Subcutaneous adipose tissue (tissue), 4 donors: ENCODE measurements around the gene CAMK1. TPM values are rescaled to one million over a fixed set of nuclear protein-coding genes. Genes with fewer than 3 reads are reported as not detected.

Experiments
- total RNA-seq, 4 donors: library from RNA; depleted of rRNA; stranded (reverse); fragments of >200 nt; gene quantifications; one replicate each; pipeline ENCODE4 v1.1.0, GENCODE V29; 2016
- TF ChIP-seq, protein P1 (sequence below): fragments of 450-650 bp; IDR thresholded peaks from one replicate; pipeline ENCODE4 v1.5.1; 2016; ENCODE audit warnings: low read depth, mild to moderate bottlenecking, control low read depth, antibody characterized with exemption, moderate library complexity

The CAMK1 gene
- total RNA-seq, 4 donors from 2014 or later: 57.0 to 122 (median 66.6) TPM

DNA sequence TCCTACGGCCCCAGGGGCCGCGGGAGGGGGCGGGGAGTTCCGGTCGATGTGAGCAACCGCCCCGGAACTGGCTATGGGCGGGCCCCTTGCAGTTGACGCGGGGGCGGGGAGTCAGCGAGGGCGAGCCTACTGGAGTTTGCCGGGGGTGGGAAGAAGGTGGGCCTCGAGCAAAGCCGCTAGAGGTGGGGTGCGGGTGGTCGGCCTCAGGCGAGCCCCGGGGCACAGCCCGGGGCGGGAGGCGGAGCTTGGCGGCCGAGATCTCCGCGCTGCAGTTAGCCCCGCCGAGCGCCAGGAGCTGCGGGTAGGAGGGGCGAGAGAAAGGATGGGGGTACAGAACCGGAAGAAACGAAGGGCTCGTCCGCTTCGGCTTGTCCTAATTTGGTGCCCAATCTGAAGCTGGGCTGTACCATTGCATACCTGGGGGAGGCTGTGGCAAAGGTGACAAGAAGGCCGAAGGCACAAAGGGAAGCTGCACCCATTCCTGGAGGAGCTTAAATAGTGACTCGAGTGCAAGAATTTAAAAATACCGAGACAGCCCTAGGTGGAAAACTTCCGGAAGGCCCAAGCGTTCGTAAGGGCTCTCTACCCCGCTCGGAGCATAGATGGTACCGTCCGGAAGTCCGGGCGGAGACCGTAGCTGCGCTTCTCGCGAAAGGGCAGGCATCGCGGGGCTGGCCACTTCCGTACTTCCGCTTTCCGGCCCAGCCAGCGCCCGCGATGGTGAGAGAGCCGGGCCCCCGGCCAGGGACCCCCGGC is 22.8 kb upstream of the CAMK1 start, which contains the start of the genes ARPC4 and TADA3:
TSS of gene ARPC4 (plus strand) at position 678 of the 756 bp plus-strand sequence. CDS start at position 718, 40 bp downstream.
TSS of gene TADA3 (minus strand) at position 69 of the 756 bp plus-strand sequence. CDS start 1,007 bp downstream, outside the sequence.
- TF ChIP-seq, protein P1, sequence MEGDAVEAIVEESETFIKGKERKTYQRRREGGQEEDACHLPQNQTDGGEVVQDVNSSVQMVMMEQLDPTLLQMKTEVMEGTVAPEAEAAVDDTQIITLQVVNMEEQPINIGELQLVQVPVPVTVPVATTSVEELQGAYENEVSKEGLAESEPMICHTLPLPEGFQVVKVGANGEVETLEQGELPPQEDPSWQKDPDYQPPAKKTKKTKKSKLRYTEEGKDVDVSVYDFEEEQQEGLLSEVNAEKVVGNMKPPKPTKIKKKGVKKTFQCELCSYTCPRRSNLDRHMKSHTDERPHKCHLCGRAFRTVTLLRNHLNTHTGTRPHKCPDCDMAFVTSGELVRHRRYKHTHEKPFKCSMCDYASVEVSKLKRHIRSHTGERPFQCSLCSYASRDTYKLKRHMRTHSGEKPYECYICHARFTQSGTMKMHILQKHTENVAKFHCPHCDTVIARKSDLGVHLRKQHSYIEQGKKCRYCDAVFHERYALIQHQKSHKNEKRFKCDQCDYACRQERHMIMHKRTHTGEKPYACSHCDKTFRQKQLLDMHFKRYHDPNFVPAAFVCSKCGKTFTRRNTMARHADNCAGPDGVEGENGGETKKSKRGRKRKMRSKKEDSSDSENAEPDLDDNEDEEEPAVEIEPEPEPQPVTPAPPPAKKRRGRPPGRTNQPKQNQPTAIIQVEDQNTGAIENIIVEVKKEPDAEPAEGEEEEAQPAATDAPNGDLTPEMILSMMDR: no peak

DNA sequence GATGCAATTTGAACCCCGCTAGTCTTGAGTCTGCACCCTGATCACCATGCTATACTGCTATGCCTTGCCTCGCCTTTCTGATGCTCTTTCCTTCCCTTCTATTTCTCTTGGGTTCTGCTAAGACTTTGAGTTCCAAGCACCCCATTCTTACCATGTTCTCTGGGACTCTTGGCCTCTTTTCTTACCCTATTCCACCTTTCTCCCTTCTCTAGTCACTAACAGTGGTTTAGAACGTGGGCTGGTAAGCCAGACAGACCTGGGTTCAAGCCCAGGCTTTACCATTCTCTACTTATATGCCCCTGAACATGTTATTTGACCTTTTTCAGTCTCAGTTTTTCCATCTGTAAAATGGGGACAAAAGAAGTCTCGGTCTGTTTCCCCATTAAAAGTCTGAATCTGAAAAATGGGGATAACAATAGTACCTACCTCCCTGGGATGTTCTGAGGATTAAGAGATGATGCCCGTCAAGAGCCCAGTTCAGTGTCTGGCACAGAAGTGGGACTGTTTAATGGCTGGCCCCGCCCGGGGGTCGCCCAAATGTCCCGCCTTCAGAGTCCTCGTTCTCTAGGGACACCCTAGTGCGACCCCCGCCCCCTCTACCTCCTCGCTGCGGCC is 22.1 kb upstream of the CAMK1 start:
- TF ChIP-seq, protein P1: no peak

DNA sequence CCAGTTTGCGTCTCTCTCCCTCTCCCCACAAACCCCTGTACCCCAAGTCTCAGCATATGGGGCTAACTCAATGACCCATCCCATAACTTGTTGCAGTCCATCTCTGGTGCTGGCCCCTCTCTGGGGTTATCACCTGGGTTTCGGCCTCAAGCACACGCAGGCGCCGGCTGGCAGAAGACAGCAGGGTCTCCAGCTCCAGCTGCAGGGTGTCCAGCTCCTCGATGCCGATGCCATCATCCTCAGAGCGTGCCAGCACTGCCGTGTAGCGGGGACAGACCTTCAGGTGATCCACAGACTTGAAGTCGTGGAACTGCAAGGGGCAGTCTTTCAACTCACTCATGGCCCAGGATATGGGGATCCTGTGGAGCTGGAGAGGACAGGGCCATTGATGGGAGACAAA is 21.4 kb upstream of the CAMK1 start:
- TF ChIP-seq, protein P1: no peak

DNA sequence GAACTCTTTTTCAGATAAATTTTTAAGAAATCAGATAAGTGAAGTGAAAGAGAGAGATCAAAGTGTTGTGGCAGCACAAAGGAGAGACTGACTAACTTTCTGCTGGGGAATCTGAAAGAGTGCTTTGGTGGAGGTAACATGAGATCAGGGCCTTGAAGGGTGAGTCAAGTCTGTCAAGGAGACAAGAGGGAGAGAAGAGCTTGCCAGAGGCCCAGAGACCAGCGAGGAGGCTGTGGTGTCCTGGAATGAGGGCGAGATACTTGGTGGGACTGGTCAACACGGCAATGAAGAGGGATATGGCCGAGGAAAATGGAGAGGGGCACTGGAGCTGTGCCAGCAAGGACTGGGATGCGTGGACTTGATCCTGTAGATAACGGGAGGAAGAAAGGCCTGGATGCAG is 18.0 kb upstream of the CAMK1 start:
- TF ChIP-seq, protein P1: no peak

DNA sequence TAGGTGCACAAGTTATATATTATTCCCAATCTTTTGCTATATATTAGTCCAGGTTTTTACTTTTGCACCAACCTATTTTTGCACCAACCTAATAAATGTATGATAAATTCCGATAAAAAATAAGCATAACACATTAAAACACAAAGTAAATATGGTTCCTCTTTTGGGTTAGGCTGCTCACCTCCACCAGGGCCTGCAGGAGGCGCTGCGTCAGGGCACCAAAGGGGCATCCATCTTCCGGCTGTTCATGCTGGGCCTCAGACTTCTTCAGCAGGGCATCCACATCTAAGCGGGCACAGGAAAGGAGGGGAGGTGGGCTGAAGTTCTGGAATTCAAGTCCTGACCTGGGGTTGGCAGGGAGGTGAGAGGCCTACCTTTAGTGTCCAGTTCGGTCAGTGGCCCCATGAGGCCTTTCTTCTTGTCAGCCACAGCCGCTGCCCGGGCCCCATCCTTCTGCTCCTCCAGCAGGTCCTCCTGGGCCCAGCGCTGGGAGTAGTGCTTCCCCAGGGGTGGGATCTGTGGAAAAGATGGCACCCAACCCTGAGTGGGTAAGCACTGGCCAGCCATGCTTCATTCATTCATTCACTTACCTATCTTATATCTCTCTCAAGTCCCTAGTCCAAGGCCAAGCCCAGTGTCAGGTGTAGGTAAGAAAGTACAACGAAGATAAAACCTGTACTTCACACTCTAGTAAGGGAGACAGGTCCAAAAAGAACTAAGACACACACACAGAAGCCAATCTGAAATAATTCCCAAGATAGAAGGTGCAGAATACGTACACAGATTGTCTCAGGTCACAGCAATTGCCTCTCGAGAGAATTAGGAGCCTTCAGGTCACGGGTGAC is 17.3 kb upstream of the CAMK1 start:
- TF ChIP-seq, protein P1: no peak

DNA sequence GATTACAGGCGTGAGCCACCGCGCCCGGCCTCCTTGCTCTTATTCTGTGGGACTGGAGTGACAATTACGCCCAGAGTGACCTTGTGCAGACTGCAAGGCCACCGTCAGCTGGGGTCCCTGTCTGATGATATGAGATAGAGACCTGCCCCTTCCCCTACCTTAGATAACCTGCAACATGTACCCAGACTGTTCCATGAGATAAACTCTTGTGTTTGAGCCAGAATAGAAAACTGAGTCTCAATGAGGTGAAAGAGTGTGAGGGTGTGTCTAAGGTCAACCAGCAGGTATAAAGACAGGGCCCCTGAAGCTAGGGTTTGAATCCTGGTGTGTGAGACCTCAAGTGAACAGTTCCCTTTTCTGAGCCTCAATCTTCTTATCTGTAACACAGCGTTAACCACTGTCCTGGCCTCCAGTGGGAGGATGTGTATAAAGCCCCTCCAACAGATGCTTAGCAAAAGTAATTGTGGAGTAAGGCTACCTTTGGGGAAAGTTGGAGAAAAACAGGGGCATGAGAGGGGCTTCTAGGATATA is 16.5 kb upstream of the CAMK1 start:
- TF ChIP-seq, protein P1: no peak
